Trophoblast cell (in vitro differentiated cells and primary cell): ENCODE results near the gene EDNRB.
"Not testable (repeated sequence)": the region's sequence is repeated elsewhere in the genome, so short reads cannot be mapped to it uniquely, and the experiment has no call there.

Source experiments
- DNase-seq, 2 donors: peaks; one replicate each; pipeline ENCODE4 v3.0.0-alpha.2; 2016
- H2AFZ ChIP-seq: 2 replicates; pipeline ENCODE4 v1.6.1; 2013; ENCODE audit warnings: low read length, moderate library complexity, mild to moderate bottlenecking; ENCODE audit not compliant: insufficient read depth, poor library complexity
- H2AK5ac ChIP-seq: 2 replicates; pipeline ENCODE4 v1.6.1; 2013; ENCODE audit warnings: mild to moderate bottlenecking, low read length
- H2BK120ac ChIP-seq: 2 replicates; pipeline ENCODE4 v1.6.1; 2013; ENCODE audit warnings: low read length, mild to moderate bottlenecking, moderate library complexity; ENCODE audit not compliant: insufficient read depth, poor library complexity
- H2BK12ac ChIP-seq: 2 replicates; pipeline ENCODE4 v1.6.1; 2013; ENCODE audit warnings: mild to moderate bottlenecking, low read length, moderate library complexity
- H2BK5ac ChIP-seq: 2 replicates; pipeline ENCODE4 v1.6.1; 2013; ENCODE audit warnings: low read length, low read depth, moderate library complexity, mild to moderate bottlenecking; ENCODE audit not compliant: poor library complexity
- H3K14ac ChIP-seq: 2 replicates; pipeline ENCODE4 v1.6.1; 2013; ENCODE audit warnings: mild to moderate bottlenecking, low read length
- H3K18ac ChIP-seq: 2 replicates; pipeline ENCODE4 v1.6.1; 2013; ENCODE audit warnings: mild to moderate bottlenecking, low read length
- H3K23ac ChIP-seq: 2 replicates; pipeline ENCODE4 v1.6.1; 2013; ENCODE audit warnings: low read length
- H3K27ac ChIP-seq: 2 replicates; pipeline ENCODE4 v1.5.1; 2013; ENCODE audit warnings: low read depth, mild to moderate bottlenecking, inconsistent platforms, low read length, moderate library complexity
- H3K27me3 ChIP-seq: 2 replicates; pipeline ENCODE4 v1.6.1; 2013; ENCODE audit warnings: inconsistent platforms, mild to moderate bottlenecking, low read length, moderate library complexity; ENCODE audit not compliant: insufficient read depth
- H3K36me3 ChIP-seq, 2 experiments: 1 replicate in 1 of 2; 2 replicates in 1 of 2; pipeline ENCODE4 v1.6.1; 2013; ENCODE audit warnings: low read length in 2 of 2, mild to moderate bottlenecking in 2 of 2, moderate library complexity in 1 of 2; ENCODE audit not compliant: insufficient read depth in 2 of 2, control insufficient read depth in 1 of 2
- H3K4ac ChIP-seq: 2 replicates; pipeline ENCODE4 v1.6.1; 2013; ENCODE audit warnings: low read depth, mild to moderate bottlenecking, low read length, moderate library complexity
- H3K4me1 ChIP-seq, 2 experiments: 1 replicate in 1 of 2; 2 replicates in 1 of 2; pipeline ENCODE4 v1.6.1; 2013; ENCODE audit warnings: low read length in 2 of 2, mild to moderate bottlenecking in 2 of 2, moderate library complexity in 1 of 2; ENCODE audit not compliant: insufficient read depth in 2 of 2, control insufficient read depth in 1 of 2
- H3K4me2 ChIP-seq: 2 replicates; pipeline ENCODE4 v1.6.1; 2013; ENCODE audit warnings: inconsistent platforms, mild to moderate bottlenecking, low read length, moderate library complexity
- H3K4me3 ChIP-seq: 2 replicates; pipeline ENCODE4 v1.5.1; 2013; ENCODE audit warnings: mild to moderate bottlenecking, low read depth, low read length, inconsistent platforms
- H3K79me1 ChIP-seq: one replicate; pipeline ENCODE4 v1.6.1; 2013; ENCODE audit warnings: low read length
- H3K79me2 ChIP-seq: 2 replicates; pipeline ENCODE4 v1.6.1; 2013; ENCODE audit warnings: low read length, mild to moderate bottlenecking; ENCODE audit not compliant: control insufficient read depth, insufficient read depth, poor library complexity
- H3K9ac ChIP-seq: 2 replicates; pipeline ENCODE4 v1.6.1; 2013; ENCODE audit warnings: mild to moderate bottlenecking, low read length
- H3K9me3 ChIP-seq: 2 replicates; pipeline ENCODE4 v1.6.1; 2013; ENCODE audit warnings: low read depth, mild to moderate bottlenecking, control low read depth, inconsistent platforms, low read length; ENCODE audit not compliant: insufficient read depth
- H4K12ac ChIP-seq: 2 replicates; pipeline ENCODE4 v1.6.1; 2013; ENCODE audit warnings: low read depth, mild to moderate bottlenecking, low read length, moderate library complexity
- H4K8ac ChIP-seq: 2 replicates; pipeline ENCODE4 v1.6.1; 2013; ENCODE audit warnings: low read depth, mild to moderate bottlenecking, low read length, moderate library complexity
- H4K91ac ChIP-seq: one replicate; pipeline ENCODE4 v1.6.1; 2013; ENCODE audit warnings: low read depth, mild to moderate bottlenecking, low read length, moderate library complexity
- WGBS: extraction: QIAGEN DNeasy Blood & Tissue Kit; methylation state at CpG from one replicate; pipeline ENCODE4 v1.1.7; 2013; ENCODE audit warnings: missing lambda C conversion rate; ENCODE audit not compliant: insufficient read length, insufficient coverage; ENCODE audit errors: extremely low coverage; 5-methylcytosine and 5-hydroxymethylcytosine counted together

EDNRB gene

DNA sequence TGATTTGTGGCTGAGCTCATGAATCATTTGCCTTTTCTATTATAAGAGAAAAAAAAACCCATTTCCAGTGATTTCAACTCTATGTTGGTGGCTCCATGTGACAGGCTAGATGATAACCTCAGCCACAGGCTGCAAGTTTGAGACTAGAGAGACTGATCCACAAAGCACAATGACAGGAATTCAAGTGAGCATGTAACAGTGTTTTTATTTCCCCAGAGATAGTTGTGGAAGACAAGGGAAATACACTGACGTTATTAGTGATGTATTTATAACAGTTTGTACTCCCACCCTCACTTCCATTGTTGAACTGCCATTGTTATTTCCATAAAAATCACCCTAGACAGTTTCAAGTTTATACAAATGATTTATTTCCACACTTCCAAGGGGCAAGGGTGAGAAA lies 27.9 kb upstream of the EDNRB start:
- Histone ChIP-seq H3K79me2 (peaks cover 2% of the 10 kb centered on the region), H3K4me1 (peaks cover 2 to 8% of the 10 kb centered on the region in 2 experiments), H2AK5ac (no peak overlapping the region), H3K36me3 (peaks cover 1 to 9% of the 10 kb centered on the region in 2 experiments), H3K14ac (no peak overlapping the region), H3K4me2 (no peak overlapping the region), H2BK5ac (no peak overlapping the region), H3K27ac (no peak overlapping the region), H3K23ac (no peak overlapping the region), H3K9ac (no peak overlapping the region), H3K4me3 (no peak overlapping the region), H3K27me3 (no peaks in the 10 kb centered on the region), H2BK12ac (no peak overlapping the region), H2BK120ac (no peak overlapping the region), H4K91ac (no peak overlapping the region), H4K8ac (no peak overlapping the region), H3K79me1 (peaks cover 1% of the 10 kb centered on the region), H2AFZ (no peak overlapping the region), H3K9me3 (no peaks in the 10 kb centered on the region), H3K4ac (peak overlapping the region; percentile 79), H4K12ac (no peak overlapping the region), H3K18ac (no peak overlapping the region)
- WGBS, result no CpG with 5 or more reads among the region's 1 CpG
- no peak for DNase-seq

DNA sequence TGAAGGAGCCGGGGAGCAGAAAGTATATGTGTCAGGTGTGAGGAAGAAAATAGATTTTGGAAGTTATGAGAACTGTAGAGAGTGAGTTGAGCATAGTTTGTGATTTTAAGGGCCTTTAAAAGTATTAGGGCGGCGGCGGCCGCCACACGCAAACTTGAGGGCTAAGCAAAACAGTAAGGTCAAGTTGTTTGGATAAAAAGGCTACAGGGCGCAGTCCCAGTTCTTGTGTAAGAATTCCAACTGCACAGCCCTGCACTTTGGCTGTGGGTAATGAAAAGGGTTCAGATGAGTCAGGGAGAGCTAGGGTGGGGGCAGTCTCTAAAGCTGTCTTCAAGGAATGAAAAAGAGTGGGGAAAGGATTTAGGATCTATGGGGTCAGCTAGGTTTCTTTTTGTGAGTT lies 16.4 kb upstream of the EDNRB start:
- WGBS, result no CpG with 5 or more reads among the region's 7 CpGs
- not testable (repeated sequence) for H2AK5ac ChIP-seq, H3K14ac ChIP-seq, H4K91ac ChIP-seq, H2BK5ac ChIP-seq, H2BK120ac ChIP-seq, H3K4me1 ChIP-seq, H2BK12ac ChIP-seq, H3K9me3 ChIP-seq, H3K27me3 ChIP-seq, H3K27ac ChIP-seq, H4K12ac ChIP-seq, H2AFZ ChIP-seq, H3K4me3 ChIP-seq, H3K79me2 ChIP-seq, H3K79me1 ChIP-seq, H3K4ac ChIP-seq, H3K9ac ChIP-seq, H3K18ac ChIP-seq, H3K23ac ChIP-seq, DNase-seq, H4K8ac ChIP-seq, H3K4me2 ChIP-seq
- peaks cover 14 to 16% of the 10 kb centered on the region in 2 experiments for H3K36me3 ChIP-seq

DNA sequence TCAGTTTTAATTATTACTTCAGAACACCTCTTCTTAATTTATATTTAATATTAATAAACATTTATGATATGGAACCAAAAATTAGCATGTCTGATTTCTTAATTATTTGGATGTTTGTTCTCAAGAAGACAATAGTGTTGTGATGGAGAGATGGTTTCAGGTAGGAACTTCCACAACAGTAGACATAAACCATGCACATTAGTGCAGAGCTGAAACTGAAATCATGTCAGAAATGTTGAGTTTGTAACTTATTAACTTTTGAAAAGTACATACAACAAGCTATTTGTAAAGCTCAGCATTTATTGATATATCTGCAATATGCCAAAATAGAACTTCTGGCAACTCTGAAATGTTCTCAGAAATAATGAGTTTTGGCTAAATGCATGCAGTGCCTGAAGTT lies 11.8 kb upstream of the EDNRB start:
- H3K36me3 ChIP-seq, result peaks cover 1 to 3% of the 10 kb centered on the region in 2 experiments
- H3K14ac ChIP-seq, result no peak overlapping the region
- no peak overlapping the region for H3K23ac ChIP-seq
- H2AK5ac ChIP-seq, result no peak overlapping the region
- no peak overlapping the region for H2AFZ ChIP-seq
- H4K91ac ChIP-seq, result no peak overlapping the region
- no peak overlapping the region for H3K4me2 ChIP-seq
- H3K27ac ChIP-seq, result no peak overlapping the region
- H2BK120ac ChIP-seq, result no peak overlapping the region
- no peak for DNase-seq
- no peaks in the 10 kb centered on the region for H3K27me3 ChIP-seq
- H4K12ac ChIP-seq, result no peak overlapping the region
- no peak overlapping the region for H3K4me3 ChIP-seq
- H3K4me1 ChIP-seq, result peaks cover 0 to 3% of the 10 kb centered on the region in 2 experiments
- H3K9ac ChIP-seq, result no peak overlapping the region
- no peaks in the 10 kb centered on the region for H3K9me3 ChIP-seq
- no peak overlapping the region for H2BK5ac ChIP-seq
- no peak overlapping the region for H3K4ac ChIP-seq
- H2BK12ac ChIP-seq, result no peak overlapping the region
- H3K79me1 ChIP-seq, result no peaks in the 10 kb centered on the region
- no peak overlapping the region for H4K8ac ChIP-seq
- H3K79me2 ChIP-seq, result no peaks in the 10 kb centered on the region
- no peak overlapping the region for H3K18ac ChIP-seq

DNA sequence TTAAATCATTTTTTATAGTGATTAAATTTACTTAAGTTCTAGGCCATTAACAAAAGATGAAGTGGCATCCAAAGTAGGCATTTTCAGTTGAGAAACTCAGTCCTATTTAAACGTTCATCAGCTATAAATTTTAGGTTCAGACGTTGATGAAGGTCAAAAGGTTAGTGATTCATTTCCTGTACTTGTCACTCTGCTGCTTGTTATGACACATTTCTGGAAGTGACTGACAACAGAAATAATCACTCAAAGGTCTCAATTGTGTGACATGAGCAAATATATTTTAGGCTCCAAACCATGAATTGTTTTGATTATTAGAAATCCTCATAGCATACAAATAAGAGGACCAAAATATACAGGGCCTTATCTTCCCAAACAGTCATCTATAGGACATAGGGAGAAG lies 10.3 kb upstream of the EDNRB start:
- no peak overlapping the region for H3K23ac ChIP-seq
- H3K79me2 ChIP-seq, result no peaks in the 10 kb centered on the region
- H4K91ac ChIP-seq, result no peak overlapping the region
- no peak overlapping the region for H3K4me3 ChIP-seq
- H3K27me3 ChIP-seq, result no peaks in the 10 kb centered on the region
- H3K4ac ChIP-seq, result no peak overlapping the region
- no peaks in the 10 kb centered on the region for H3K79me1 ChIP-seq
- H3K18ac ChIP-seq, result no peak overlapping the region
- H4K8ac ChIP-seq, result no peak overlapping the region
- no CpG with 5 or more reads among the region's 2 CpGs for WGBS
- no peak overlapping the region for H3K27ac ChIP-seq
- no peak overlapping the region for H2BK120ac ChIP-seq
- H4K12ac ChIP-seq, result no peak overlapping the region
- no peak overlapping the region for H3K14ac ChIP-seq
- H2AK5ac ChIP-seq, result no peak overlapping the region
- H2AFZ ChIP-seq, result no peak overlapping the region
- H3K4me2 ChIP-seq, result no peak overlapping the region
- DNase-seq, result peak in 1 of 2 donors; percentile 20
- H3K9ac ChIP-seq, result no peak overlapping the region
- no peaks in the 10 kb centered on the region for H3K9me3 ChIP-seq
- H3K36me3 ChIP-seq, result peaks cover 0 to 3% of the 10 kb centered on the region in 2 experiments
- no peak overlapping the region for H2BK12ac ChIP-seq
- no peak overlapping the region for H2BK5ac ChIP-seq
- H3K4me1 ChIP-seq, result peaks cover 0 to 3% of the 10 kb centered on the region in 2 experiments
